Activated gamma-delta T cell treated with Interleukin-2 at 50 U/mL for 16 hours (primary cell): ENCODE data around the gene PIEZO1.

Experiments
- DNase-seq: peaks from one replicate; pipeline ENCODE4 v3.0.0-alpha.2; 2020

Gene PIEZO1

DNA sequence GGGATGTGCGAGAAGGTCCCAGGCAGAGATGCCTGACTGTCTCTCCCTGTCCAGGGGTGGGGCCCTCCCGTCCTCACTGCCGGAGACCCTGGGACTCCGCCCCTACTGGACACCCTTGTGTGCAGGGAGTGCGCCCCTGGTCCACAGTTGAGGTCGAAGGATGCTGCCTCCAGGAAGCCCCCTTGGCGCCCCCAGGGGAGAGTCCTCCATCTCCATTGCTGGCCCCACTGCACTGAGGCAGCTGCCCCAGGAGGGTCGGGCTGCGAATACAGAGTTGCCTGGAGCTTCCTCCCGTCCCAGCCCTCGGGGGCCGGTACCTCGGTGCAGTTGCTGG is 52.1 kb downstream of the PIEZO1 start:
- DNase-seq = no peak

DNA sequence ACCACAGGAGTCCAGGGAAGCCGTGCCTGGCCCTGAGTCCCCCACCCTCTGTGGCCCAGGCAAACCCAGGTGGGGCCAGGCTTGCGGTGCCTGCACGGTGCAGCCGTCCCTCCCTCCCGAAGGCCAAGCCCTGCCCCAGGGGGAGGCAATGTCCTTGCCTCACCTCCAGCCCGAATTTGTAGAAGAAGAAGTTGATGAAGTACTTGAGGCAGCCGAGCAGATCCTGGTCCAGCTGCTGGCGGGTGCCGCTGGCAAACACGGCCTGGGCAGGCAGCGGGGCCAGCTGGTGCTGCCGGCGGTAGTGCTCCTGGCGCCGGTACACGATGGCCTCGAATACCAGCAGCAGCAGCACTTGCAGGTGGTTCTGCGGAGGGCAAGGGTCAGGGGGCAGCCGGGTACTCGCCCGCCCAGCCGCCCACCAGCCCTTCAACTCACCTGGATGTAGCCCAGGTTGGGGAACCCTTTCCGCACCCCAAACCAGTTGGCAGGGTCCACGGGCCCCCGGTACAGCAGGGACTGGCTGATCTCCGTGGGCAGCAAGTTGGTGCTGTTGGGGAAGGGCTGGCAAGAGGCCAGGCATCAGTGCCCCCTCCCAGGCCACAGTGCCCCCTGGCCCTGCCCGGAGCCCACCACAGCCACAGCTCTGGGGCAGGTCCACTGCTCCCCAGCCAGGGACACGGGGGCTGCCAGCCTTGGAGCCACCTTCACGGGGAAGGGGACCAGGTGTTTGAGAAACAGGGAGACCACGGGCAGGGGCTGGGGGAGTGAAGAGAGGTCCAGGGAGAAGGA is 52.7 kb downstream of the PIEZO1 start:
- DNase-seq = no peak

DNA sequence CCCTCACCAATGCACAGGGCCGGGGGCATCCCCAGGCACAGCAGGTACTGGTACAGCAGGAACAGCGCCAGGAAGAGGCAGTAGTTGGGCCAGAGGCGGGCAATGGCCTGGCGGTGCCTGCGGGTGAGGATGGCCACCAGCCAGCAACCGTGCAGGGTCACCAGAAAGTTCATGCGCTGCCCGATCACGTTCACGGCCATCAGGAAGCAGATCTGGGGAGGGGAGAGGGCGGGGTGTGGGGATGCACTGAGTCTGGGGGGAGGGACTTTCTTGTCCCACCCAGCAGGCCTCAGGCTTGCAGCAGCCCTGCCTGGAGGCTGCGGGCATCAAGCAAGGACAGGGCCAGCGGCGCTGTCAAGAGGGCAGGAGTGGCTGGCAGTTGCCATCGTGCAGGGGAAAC is 53.3 kb downstream of the PIEZO1 start:
- no peak for DNase-seq

DNA sequence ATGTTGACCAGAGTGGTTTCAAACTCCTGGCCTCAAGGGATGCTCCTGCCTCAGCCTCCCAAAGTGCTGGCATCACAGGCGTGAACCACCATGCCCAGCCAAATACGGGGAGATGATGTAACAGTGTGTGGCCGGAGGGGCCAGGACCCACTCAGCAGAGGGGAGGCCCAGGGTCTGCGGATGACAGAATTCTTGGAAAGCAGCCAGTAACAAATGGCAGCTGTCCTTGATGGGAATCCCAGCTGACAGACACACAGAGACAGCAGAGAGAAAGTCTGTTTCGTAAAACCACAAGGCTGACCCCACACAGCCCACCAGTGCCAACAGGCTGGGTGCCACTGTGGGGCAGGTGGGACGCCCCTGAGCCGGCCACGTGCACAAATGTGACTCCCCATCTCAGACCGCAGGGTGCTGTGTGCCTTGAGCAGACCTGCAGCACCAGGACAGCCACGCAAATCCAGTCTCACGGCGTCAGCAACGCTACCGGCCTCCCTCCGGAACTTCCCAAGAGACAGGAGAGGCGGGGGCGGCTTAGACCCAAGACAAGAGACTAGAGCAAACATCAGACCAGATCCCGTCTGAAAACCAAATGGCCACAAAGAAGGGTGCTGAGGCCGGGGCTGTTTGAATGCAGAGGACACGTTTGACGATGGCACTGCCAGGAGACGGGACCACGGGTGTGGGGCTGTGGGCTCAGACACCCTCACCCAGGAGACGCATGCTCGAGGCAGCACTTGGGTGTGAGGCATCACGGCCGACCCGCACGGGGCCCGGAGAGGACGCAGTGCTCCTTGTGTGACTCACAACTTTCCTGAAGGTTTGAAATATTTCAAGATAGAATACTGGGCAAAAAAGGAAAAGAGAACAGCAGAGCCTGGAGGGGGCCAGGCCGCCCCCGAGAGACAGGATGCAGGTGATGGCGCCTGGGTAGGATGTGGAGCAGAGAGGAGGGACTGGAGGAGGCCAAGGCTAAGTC is 54.1 kb downstream of the PIEZO1 start:
- no peak for DNase-seq

- no peak for DNase-seq
Measured at GRCh38 chr16:88727871-88728270, 57.1 kb downstream of the PIEZO1 start.

GRCh38 chr16:88726981-88727380 is 58.0 kb downstream of the PIEZO1 start:
- DNase-seq = no peak

- DNase-seq = no peak
Measured at GRCh38 chr16:88726408-88726749, 58.6 kb downstream of the PIEZO1 start.

GRCh38 chr16:88725609-88726407 is 59.2 kb downstream of the PIEZO1 start:
- no peak for DNase-seq

- DNase-seq = no peak
Measured at GRCh38 chr16:88724855-88725555, 60.0 kb downstream of the PIEZO1 start.

DNA sequence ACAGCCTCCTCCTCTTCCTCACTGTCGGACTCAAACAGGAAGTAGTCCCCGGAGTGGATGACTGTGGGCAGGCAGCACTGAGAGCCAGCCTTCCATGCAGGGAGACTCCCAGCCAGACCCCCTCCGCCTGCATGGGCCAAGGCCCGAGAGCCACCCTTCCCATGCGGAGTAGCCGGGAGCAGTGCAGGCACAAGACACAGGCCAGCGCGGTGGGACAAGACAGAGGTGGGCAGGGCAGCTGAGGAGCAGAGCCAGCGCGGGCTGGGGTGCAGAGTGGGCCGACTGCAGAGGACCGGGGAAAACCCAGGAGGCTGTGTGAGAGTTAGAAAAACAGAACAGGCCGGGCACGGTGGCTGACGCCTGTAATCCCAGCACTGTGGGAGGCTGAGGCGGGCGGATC is 61.1 kb downstream of the PIEZO1 start:
- DNase-seq = no peak

DNA sequence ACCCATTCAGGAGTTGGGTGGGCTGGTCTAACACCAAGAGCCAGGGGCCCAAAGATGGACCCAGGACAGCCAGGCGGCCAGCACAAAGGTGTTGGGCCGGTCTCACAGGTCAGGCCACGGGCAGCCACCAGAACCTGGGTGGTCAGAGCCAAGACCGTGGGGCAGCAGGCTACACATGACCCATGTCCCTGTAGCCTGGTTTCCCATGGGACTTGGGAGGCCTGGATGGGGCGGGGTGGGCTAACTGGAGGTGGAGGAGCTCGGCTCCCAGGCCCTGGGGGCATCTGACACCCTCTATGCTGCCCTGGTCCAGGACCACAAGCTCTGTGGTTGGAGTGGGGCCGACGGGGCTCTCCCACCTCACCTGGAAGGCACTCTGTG is 61.5 kb downstream of the PIEZO1 start:
- DNase-seq = no peak

GRCh38 chr16:88722784-88723506 is 62.1 kb downstream of the PIEZO1 start:
- DNase-seq = no peak

GRCh38 chr16:88721815-88722755 is 62.9 kb downstream of the PIEZO1 start:
- DNase-seq = no peak

GRCh38 chr16:88721236-88721635 is 63.8 kb downstream of the PIEZO1 start:
- no peak for DNase-seq

- no peak for DNase-seq
Measured at GRCh38 chr16:88720396-88720970, 64.5 kb downstream of the PIEZO1 start.

DNA sequence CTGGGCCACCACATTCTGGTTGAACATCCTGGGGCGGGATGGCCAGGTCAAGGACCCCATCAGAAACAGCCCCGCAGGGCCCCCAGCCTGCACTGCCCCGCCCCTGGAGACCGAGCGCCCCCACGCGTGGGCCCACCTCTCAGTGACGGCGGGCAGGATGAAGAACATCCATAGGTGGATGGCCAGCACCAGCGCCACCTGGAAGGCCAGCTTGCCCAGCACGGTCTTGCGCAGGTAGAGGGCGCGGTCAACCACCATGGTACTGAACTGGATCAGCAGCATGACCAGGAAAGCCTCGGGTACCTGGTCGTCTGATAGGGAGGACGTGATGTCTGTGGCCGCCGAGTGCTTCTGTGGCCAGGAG is 65.1 kb downstream of the PIEZO1 start:
- DNase-seq = no peak

DNA sequence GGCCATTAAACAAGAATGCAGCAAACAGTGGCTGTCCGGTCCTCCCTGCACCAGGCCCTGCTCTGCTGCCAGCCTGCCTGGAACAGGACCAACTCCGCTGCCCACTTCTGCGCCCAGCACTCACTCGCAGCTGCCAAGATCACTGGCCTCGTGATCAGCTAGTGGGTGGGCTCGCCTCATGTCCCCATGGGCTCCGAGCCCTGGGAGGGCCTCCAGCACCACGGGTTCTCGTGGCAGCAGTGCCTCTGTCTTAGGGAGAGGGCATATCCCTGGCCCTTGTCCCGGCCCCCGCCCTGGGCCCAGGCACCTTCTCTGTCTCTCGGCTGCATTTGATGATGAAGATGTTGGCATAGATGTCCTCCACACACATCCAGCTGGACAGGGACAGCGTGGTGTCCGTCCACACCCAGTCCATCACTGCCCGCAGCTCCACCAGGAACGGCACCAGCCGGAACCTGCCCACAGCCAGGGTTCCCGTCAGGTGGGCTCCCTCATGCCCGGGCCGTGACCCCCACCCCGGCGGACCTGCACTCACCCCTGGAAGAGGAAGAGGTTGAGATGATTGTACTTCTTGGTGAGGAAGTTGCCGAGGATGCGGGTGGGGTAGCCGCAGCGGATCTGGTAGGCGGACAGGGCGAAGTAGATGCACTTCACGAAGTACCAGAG is 65.6 kb downstream of the PIEZO1 start:
- DNase-seq = no peak

DNA sequence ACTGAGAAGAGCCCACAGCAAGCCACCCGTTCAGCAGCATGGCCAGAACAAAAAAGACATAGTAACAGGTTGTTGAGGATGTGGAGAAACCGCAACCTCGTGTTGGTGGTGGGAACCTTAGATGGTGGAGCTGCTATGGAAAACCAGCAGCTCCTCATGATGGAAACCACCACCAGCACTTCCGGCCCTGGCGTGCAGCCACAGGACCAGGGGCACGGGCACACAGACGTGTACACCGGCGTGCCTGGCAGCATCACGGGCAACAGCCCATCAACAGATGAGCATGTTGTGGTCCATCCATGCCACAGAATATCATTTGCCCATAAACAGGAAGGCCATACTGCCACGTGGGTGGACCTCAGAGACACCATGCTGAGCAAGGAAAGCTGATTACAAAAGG is 66.8 kb downstream of the PIEZO1 start:
- DNase-seq = no peak

GRCh38 chr16:88716601-88717001 is 68.4 kb downstream of the PIEZO1 start:
- DNase-seq = no peak

DNA sequence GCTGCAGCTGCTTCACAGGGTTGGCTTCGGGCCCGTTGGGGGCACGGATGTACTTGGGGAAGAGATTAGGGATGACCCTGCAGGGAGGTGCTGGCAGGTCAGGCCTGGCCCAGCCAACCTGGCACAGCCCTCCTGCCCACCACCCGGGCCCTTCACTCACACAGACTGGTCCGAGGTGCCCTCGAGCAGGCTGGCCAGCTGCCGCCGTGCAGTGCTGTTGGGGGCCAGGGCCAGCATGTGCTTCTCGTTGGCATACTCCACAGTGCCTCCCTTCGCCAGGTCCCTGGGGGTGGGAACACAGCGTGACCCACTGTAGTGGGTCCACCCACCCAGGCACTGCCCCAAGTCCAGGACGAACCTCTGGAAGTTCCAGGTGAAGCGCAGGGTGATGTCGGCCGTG is 68.8 kb downstream of the PIEZO1 start:
- no peak for DNase-seq
